ENCODE measurements around the gene KMO.

GRCh38 chr1:241557031-241557430, 24.9 kb downstream of the KMO start:
- TF ChIP-seq CTCF (IDR thresholded peaks at IDR 0.05) (no peak), EP300 (IDR thresholded peaks at IDR 0.05) (no peak), POLR2AphosphoS5 (IDR thresholded peaks at IDR 0.05) (no peak), POLR2A (IDR thresholded peaks at IDR 0.05) (no peak)
